Activated naive CD4-positive, alpha-beta T cell treated with anti-CD3 and anti-CD28 coated beads, Interleukin-2, amount 50 U/mL, for 72 hours (primary cell): Measurements from ENCODE around the gene CCDC149. TPM values are rescaled to one million over a fixed set of nuclear protein-coding genes. Genes with fewer than 3 reads are reported as not detected.
"Not testable (repeated sequence)": the region's sequence is repeated elsewhere in the genome, so short reads cannot be mapped to it uniquely, and the experiment has no call there.

Source experiments
- ATAC-seq, 2 donors: fragments of 150-1000 bp; cut with Tn5 transposase; 2 replicates each; pipeline ENCODE4 v1.10.0; 2021; ENCODE audit warnings: mild to moderate bottlenecking in 2 of 2, moderate library complexity in 2 of 2
- DNase-seq, 2 donors: peaks; one replicate each; pipeline ENCODE4 v3.0.0; 2021 to 2022; ENCODE audit warnings: low spot score in 2 of 2
- H3K27ac Mint-ChIP-seq, 2 donors: one replicate each; pipeline ENCODE4 v1.8.0; 2022; ENCODE audit warnings: mild to moderate bottlenecking in 2 of 2, mixed read lengths in 2 of 2
- H3K36me3 Mint-ChIP-seq, 2 donors: one replicate each; pipeline ENCODE4 v1.8.0; 2022; ENCODE audit warnings: mixed read lengths in 2 of 2
- H3K9me3 Mint-ChIP-seq, 2 donors: one replicate each; pipeline ENCODE4 v1.8.0; 2022; ENCODE audit warnings: mixed read lengths in 2 of 2
- total RNA-seq, 2 donors: library from RNA; stranded (reverse); gene quantifications; one replicate each; pipeline ENCODE4 v1.2.3, GENCODE V29; 2022

CCDC149 gene
- total RNA-seq, 2 donors from 2014 or later = 0.31 to 0.61 TPM

DNA sequence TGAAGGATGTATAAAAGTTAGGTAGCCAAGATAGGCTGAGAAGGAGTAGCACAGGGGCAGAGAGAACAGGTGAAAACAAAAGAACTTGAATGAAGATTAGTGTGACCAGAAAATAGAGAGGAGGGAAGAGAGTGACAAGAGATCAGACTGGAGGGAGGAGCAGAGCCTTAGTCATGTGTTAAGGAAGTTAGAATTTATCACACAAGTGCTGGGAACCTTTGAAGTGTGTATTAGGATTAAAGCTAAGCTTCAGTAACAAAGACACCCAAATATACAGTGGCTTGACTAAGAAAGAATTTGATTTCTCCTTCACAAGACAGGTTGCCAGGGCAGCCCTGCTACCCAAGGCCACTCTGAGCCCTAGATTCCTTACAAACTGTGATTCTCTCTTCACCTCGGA is 10.7 kb upstream of the CCDC149 start:
- ATAC-seq (no peak), DNase-seq (no peak)
- Mint-ChIP-seq H3K27ac (no peak overlapping the region), H3K36me3 (no peaks in the 10 kb centered on the region), H3K9me3 (peaks cover 4 to 12% of the 10 kb centered on the region in 2 donors)

DNA sequence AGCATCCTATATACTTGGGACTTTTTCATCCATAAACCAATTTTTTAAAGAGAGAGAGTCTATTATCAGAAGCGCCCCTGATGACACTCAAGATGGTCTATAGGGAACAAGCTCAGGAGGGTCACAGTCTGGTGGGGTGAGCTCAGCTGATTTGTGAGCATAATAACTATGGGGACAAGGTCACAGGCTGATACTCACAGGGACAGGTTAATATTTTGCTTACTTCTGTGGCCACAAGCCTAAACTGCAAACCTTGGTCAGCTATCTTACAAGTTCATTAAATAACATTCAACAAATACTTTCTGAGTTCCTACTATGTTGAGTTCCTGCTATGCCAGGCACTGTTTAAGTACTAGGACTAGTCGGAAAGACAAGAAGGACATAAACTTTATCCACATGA is 10.2 kb upstream of the CCDC149 start:
- H3K36me3 Mint-ChIP-seq = no peaks in the 10 kb centered on the region
- peaks cover 4 to 12% of the 10 kb centered on the region in 2 donors for H3K9me3 Mint-ChIP-seq
- ATAC-seq (no peak), DNase-seq (no peak)
- H3K27ac Mint-ChIP-seq = no peak overlapping the region

DNA sequence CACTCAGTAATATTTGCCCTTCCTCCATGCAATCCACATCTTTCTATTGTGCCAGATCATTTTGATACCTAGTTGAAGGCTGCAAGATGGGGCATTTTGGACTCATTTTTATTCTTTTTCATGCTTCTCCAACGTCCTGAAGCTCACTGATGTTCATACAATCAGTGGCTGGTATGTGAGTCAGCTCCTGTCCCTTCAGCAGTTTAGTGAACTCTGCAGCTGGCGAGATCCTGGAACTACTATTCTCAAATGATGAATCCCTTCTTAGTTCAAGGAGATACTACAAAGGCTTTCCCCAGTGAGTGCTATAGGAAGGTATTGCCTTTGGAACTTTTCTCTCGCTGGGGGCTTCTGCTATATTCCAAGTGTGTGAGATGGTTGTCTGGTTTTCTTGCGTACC is 9.6 kb upstream of the CCDC149 start:
- H3K27ac Mint-ChIP-seq = no peak overlapping the region
- no peaks in the 10 kb centered on the region for H3K36me3 Mint-ChIP-seq
- H3K9me3 Mint-ChIP-seq = peaks cover 4 to 12% of the 10 kb centered on the region in 2 donors
- DNase-seq (no peak), ATAC-seq (no peak)

DNA sequence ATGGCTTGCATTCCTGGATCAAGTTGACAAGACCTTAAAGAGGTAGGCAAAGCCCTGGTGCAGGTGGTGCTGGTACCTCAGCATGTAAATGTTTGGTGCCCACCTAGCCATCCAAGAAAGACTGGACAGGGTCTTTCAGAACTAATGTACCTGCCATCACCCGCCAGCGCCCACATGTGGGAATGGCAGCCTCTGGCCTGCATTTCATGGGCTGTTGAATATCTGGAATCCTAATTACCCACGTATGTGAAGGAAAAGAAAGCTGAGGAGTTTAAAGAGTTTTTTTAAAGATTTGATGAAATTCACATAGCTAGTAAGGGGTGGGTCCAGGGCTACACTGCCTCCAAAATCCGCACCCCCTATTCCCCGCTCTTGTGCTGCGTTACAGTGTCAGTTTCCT is 8.6 kb upstream of the CCDC149 start:
- peaks cover 4 to 12% of the 10 kb centered on the region in 2 donors for H3K9me3 Mint-ChIP-seq
- ATAC-seq (no peak), DNase-seq (no peak)
- H3K27ac Mint-ChIP-seq = no peak overlapping the region
- no peaks in the 10 kb centered on the region for H3K36me3 Mint-ChIP-seq

DNA sequence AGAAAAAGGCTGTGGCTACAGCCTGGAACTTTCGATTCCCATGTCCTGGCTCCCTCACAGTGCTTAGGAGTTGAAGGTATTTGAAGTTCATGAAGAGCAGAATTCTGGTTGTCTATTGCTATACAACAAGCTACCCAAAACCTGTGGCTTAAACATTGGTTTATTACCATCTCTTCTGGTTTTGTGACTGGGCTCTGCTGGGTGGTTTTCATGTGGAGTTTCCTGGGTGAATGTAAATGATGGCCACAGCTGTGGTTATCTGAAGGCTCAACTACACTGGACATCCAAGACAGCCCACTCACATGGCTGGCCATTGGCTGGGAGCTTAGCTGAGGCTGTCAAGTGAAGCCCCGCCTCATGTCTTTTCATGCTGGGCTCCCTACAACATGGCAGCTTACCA is 7.2 kb upstream of the CCDC149 start:
- Mint-ChIP-seq H3K9me3 (peaks cover 4 to 12% of the 10 kb centered on the region in 2 donors), H3K36me3 (no peaks in the 10 kb centered on the region), H3K27ac (no peak overlapping the region)
- ATAC-seq = no peak
- DNase-seq = no peak

DNA sequence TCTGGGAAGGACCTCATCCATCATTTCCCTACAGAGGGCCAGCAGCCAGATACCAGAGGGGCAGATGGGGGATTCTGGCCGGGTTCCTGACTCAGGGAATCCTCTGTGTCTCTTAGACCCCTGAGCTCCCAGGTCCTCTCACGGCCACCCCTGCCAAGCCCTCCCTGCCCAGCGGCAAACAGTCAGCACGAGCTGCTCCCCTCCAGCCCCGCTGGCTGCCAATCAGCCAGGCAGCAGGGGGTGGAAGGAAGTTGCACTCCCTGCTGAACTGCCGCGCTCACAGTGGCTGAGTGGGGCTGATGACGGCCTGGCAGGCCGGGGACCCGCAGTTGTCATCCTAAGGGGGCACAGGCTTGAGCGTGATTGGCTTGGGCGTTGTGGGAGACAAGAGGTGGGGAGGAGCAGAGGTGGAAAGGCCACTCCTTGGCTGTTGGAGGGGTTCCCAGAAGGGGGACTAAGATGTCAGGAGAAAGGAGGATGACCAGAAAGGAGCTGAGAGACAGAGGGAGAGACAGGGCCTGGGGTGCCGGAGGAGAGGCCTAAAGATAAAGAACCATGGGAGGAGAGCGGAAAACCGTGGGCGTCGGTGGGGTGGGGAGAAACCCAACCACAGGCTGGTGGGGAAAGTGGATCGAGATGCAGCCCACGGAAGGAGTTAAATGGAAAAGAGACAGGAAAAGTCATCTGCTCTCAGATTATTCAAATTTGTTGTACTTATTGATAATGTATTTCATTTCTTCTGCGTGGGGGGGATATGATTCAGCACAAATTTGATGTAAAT is 4.4 kb upstream of the CCDC149 start:
- Mint-ChIP-seq H3K9me3 (peaks cover 0 to 10% of the 10 kb centered on the region in 2 donors), H3K36me3 (peaks cover 0 to under 1% of the 10 kb centered on the region in 2 donors), H3K27ac (peak overlapping the region in 1 of 2 donors; percentile 33)
- DNase-seq (no peak), ATAC-seq (no peak)

DNA sequence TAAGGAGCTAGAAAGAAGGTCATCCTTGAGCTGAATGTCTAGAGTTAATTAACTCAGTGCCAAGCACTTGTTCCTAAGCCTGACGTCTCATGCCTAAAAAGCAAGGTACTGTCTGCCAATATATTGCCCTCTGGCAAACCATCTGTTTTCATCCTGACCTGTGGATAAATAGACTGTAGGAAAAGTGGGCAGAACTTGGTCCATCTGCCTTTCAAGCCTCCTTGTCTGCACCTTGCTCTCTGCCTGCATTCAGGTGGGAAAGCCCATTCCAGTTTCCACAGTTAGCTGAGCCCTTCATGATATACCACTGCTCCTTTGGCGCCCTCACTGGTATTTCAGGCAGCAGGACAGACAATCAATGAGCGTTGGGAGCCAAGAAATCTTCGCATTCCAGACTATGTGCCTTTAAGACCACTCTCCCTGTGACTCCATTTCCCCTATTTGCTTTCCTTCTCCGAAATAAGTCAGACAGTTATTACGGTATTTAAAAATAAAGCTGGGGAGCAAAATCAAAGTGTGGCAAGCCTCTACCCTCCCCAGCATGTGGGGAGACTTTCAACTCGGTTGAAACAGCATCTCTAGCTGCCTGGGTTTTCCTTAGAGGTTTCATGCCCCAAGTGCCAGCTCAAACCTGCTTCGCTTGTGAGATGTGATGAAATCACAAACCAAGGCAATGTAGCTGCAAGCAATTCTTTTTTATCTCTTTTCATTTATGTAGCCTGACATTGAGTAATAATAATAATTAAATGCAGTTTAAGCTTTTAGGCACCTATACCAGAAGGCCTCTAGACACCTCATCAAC is 2.5 kb upstream of the CCDC149 start:
- Mint-ChIP-seq H3K27ac (no peak overlapping the region), H3K36me3 (peaks cover 11 to 12% of the 10 kb centered on the region in 2 donors), H3K9me3 (peaks cover 0 to 6% of the 10 kb centered on the region in 2 donors)
- ATAC-seq (no peak), DNase-seq (no peak)

DNA sequence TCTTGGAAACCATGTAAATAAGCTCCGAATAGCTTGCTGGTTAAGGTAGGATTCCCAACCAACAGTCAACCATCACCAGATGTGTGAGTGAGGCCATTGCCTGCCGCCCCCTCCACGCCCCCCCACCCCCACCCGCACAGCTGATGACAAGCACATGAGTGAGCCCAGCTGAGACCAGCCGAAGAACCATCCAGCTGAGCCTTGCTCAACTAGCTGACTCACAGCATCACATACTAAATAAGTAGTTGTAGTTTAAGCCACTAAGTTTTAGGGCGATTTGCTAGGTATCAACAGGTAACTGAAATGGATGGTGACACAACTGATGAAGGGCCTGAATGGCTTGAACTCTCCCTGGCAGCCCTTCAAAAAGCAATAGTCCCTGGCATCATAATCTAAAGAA is 1.6 kb upstream of the CCDC149 start:
- peaks cover 18 to 20% of the 10 kb centered on the region in 2 donors for H3K36me3 Mint-ChIP-seq
- H3K27ac Mint-ChIP-seq = no peak overlapping the region
- DNase-seq (no peak), ATAC-seq (no peak)
- H3K9me3 Mint-ChIP-seq = peaks cover 8 to 12% of the 10 kb centered on the region in 2 donors

DNA sequence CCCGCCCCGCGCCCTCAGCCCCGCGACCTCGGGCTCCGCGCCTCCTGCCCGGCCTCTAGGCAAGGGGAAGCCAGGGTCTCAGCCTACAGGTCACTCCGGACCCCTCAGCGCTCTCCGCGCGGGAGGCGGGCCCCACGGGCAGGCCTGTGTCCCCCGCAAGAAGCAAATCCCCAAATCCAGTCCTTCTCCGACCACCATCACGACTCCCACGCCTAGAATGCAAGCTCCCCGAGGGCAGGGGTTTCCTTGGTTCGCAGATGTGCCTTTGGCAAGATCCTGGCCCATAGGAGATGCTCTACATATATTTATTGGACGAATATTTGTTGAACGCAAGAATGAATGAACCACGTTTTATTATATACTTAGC is 260 bp upstream of the CCDC149 start:
- H3K27ac Mint-ChIP-seq = no peak overlapping the region
- H3K36me3 Mint-ChIP-seq = peaks cover 18 to 20% of the 10 kb centered on the region in 2 donors
- H3K9me3 Mint-ChIP-seq = peaks cover 8% of the 10 kb centered on the region in 2 donors

DNA sequence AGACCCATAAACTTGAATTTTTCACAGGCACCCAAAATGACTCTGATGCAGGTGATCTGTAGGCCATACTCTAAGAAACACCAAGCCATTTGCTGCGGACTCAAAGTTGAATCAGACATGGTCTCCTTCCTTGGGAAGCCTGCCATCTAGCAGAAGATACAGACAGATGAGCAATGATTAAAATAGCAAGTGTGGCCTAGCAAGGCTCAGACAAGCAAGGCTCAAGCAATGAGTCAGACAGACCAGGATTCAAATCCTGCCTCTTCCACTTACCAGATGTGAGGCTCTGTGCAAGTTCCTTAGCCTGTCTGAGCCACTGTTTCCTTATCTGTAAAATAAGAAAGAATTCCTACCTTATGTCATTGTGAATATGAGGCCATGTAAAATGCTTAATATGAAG is 2.3 kb downstream of the CCDC149 start:
- no peak overlapping the region for H3K27ac Mint-ChIP-seq
- H3K36me3 Mint-ChIP-seq = peaks cover 18 to 20% of the 10 kb centered on the region in 2 donors
- ATAC-seq = no peak
- DNase-seq = no peak
- H3K9me3 Mint-ChIP-seq = peaks cover 8% of the 10 kb centered on the region in 2 donors

More for the DNA sequence above, 260 bp upstream of the CCDC149 start:
- no peak for ATAC-seq
- no peak for DNase-seq

DNA sequence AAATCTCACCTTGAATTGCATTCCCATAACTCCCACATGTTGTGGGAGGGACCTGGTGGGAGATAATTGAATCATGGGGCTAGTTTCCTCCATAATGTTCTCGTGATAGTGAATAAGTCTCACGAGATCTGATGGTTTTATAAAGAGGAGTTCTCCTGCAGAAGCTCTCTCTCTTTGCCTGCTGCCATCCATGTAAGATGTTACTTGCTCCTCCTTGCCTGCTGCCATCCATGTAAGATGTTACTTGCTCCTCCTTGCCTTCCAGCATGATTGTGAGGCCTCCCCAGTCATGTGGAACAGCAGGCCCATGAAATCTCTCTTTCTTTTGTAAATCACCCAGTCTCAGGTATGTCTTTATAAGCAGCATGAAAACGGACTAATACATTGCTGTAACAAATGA is 3.2 kb downstream of the CCDC149 start:
- H3K9me3 Mint-ChIP-seq, DNase-seq, H3K27ac Mint-ChIP-seq, ATAC-seq: not testable (repeated sequence)
- peaks cover 18 to 20% of the 10 kb centered on the region in 2 donors for H3K36me3 Mint-ChIP-seq

DNA sequence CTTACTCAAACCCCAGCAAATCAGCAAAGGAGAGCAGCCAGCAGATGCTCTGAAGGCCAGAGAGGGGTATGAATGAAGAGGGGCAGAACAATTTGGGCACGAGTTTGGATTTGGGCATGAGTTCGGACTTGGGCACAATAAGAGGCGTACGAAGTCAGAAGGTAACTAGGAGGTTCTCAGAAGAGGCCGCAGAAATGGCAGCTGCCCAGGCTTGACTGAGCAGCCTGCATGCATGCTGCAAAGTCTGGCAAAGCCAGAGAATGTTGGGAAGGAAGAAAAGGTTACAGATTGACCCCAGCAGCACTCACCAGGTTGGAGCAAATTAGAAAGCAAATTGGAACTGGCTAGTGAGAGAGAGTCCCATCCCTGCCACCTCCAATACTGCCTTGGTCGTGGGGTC is 15.2 kb downstream of the CCDC149 start:
- DNase-seq = no peak
- no peak for ATAC-seq
- Mint-ChIP-seq H3K9me3 (no peaks in the 10 kb centered on the region), H3K27ac (no peak overlapping the region), H3K36me3 (no peaks in the 10 kb centered on the region)

DNA sequence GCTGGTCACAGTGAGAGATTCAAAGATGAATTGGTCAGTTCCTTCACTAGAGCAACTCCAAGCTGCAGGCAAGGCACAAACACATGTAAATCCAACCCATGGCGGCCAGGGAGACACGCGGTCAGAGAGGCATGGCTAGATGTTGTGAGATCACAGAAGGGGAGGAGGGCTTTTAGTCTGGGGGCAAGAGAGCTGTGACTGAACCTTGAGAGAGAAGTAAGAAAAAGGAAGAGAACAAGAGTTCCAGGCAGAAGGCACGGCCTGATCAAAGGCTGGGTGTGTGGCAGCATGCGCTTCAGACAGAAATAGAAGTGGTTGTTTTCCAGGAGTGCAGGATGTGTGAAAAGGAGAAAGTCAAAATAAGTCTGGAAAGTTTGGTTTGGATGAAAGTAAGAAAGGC is 15.9 kb downstream of the CCDC149 start:
- Mint-ChIP-seq H3K27ac (no peak overlapping the region), H3K36me3 (no peaks in the 10 kb centered on the region)

DNA sequence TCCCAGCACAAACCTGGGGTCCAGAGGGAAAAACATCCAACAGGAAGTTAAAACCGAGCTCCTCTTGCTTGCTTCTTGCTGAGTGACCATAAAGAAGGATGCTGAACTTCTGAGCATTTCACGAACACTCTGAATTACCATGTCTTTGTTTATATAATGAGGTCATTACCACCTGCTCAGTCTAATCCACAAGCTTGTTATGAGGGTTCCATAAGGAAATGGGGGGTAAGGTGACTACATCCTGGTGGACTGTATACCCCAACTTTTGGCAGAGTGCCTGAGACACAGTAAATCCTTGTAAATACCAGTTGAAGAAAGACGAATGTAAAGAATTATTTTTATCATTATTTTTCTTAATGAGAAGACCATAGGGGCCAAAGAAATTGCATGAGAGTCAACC is 16.8 kb downstream of the CCDC149 start:
- no peak for ATAC-seq
- no peak overlapping the region for H3K27ac Mint-ChIP-seq
- no peaks in the 10 kb centered on the region for H3K9me3 Mint-ChIP-seq

More for the DNA sequence above, 15.9 kb downstream of the CCDC149 start:
- H3K9me3 Mint-ChIP-seq = no peaks in the 10 kb centered on the region
- ATAC-seq = no peak
- DNase-seq = no peak

DNA sequence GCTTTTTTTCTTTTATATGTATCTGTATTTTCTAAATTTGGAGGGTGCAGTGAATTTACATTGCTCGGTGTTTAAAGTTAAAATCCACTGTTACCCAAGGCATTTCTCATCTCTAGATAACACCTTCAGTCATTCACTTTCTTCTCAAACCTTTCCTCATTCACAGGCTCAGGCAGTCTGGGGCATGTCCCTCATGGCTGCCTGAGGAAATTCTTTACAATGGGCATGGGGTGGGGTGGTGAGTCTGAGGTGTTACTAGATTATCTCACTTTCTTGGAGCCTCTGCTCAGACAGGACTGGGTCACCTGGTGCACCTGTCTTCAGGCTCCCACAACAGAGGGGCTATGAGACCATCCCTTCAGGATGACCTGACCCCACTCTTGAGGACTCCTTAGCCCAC is 17.4 kb downstream of the CCDC149 start:
- Mint-ChIP-seq H3K36me3 (no peaks in the 10 kb centered on the region), H3K9me3 (no peaks in the 10 kb centered on the region), H3K27ac (no peak overlapping the region)
- ATAC-seq = no peak
- DNase-seq = no peak

More for the DNA sequence above, 16.8 kb downstream of the CCDC149 start:
- H3K36me3 Mint-ChIP-seq = no peaks in the 10 kb centered on the region
- no peak for DNase-seq

DNA sequence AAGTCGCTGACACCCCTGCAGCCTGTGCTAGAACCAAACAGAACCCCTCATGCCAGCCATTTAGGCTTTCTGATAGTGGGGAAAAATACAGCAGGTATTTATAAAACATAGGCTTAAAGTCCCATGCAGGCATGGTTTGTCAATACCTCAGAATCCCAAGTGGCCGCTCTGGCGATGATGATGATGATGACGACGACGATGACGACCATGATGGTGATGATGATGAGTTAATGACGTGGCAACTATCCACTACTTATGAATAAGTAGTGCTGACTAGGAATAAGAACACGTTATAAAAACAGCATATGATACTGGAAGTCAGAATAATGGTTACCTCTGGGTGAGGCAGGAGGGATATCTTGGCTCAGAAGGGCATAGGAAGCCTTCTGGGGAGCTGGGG is 18.0 kb downstream of the CCDC149 start:
- H3K36me3 Mint-ChIP-seq = no peaks in the 10 kb centered on the region
- ATAC-seq (no peak), DNase-seq (no peak)
- H3K27ac Mint-ChIP-seq = no peak overlapping the region
- no peaks in the 10 kb centered on the region for H3K9me3 Mint-ChIP-seq

DNA sequence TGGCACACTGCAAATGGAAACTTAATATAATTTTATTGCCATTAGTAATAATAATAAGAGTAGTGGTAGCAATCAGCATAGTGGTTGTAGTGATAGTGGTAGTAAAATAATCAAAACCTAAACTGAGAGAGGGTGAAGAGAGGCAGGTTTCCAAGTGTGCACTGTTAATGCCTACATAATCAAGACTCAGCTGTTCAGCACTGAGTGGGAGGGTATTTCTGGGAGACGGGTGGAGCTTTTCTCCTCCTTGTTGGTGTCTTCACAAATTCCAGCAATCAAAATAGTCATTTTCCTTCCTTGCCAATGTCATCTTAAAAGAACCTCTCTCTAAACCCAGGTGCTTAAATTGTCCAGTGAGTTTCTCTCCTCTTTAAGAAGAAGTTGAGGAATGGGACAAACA is 18.6 kb downstream of the CCDC149 start:
- no peak overlapping the region for H3K27ac Mint-ChIP-seq

More for the DNA sequence above, 18.6 kb downstream of the CCDC149 start:
- H3K36me3 Mint-ChIP-seq = no peaks in the 10 kb centered on the region
- H3K9me3 Mint-ChIP-seq = no peaks in the 10 kb centered on the region
- ATAC-seq = no peak
- no peak for DNase-seq
